Endodermal cell (in vitro differentiated cells): ENCODE data around the gene ADCY10. TPM values are rescaled to one million over a fixed set of nuclear protein-coding genes. Genes with fewer than 3 reads are reported as not detected.

Experiments
- DNase-seq: peaks from one replicate; pipeline ENCODE4 v3.0.0-alpha.2; 2017
- H3K27ac ChIP-seq: 2 replicates; pipeline ENCODE4 v1.5.1; 2013; ENCODE audit warnings: mild to moderate bottlenecking, low read depth, low read length, moderate library complexity
- H3K27me3 ChIP-seq: 2 replicates; pipeline ENCODE4 v1.6.1; 2013; ENCODE audit warnings: mild to moderate bottlenecking, low read length, moderate library complexity; ENCODE audit not compliant: insufficient read depth, control insufficient read depth, poor library complexity, severe bottlenecking
- H3K36me3 ChIP-seq: 2 replicates; pipeline ENCODE4 v1.7.0; 2013; ENCODE audit warnings: mild to moderate bottlenecking, low read length, moderate library complexity; ENCODE audit not compliant: control insufficient read depth, insufficient read depth
- H3K4me1 ChIP-seq: one replicate; pipeline ENCODE4 v1.7.0; 2013; ENCODE audit warnings: low read length; ENCODE audit not compliant: control insufficient read depth, insufficient read depth
- H3K4me3 ChIP-seq: 2 replicates; pipeline ENCODE4 v1.5.1; 2013; ENCODE audit warnings: mild to moderate bottlenecking, low read length, moderate library complexity
- H3K9ac ChIP-seq: 2 replicates; pipeline ENCODE4 v1.6.1; 2013; ENCODE audit warnings: mild to moderate bottlenecking, low read length, moderate library complexity; ENCODE audit not compliant: poor library complexity, severe bottlenecking; ENCODE audit errors: extremely low read depth
- H3K9me3 ChIP-seq: 2 replicates; pipeline ENCODE4 v1.6.1; 2013; ENCODE audit warnings: mild to moderate bottlenecking, low read length, moderate library complexity; ENCODE audit not compliant: control insufficient read depth
- H3K27ac Mint-ChIP-seq: 2 replicates; pipeline ENCODE4 v1.8.0; 2020; ENCODE audit warnings: mixed read lengths
- H3K27me3 Mint-ChIP-seq: 2 replicates; pipeline ENCODE4 v1.8.0; 2021; ENCODE audit warnings: mild to moderate bottlenecking, mixed read lengths; ENCODE audit not compliant: insufficient read depth
- H3K36me3 Mint-ChIP-seq: 2 replicates; pipeline ENCODE4 v1.8.0; 2020; ENCODE audit warnings: low read depth, mixed read lengths
- H3K4me1 Mint-ChIP-seq: 2 replicates; pipeline ENCODE4 v1.8.0; 2020; ENCODE audit warnings: mixed read lengths
- H3K4me3 Mint-ChIP-seq: 2 replicates; pipeline ENCODE4 v1.8.0; 2020; ENCODE audit warnings: mild to moderate bottlenecking, moderate library complexity, mixed read lengths
- H3K9me3 Mint-ChIP-seq: 2 replicates; pipeline ENCODE4 v1.8.0; 2020; ENCODE audit warnings: mild to moderate bottlenecking, mixed read lengths
- CTCF ChIP-seq: fragments of 200-600 bp; sonication (generic); conservative IDR thresholded peaks from 2 replicates; pipeline ENCODE4 v1.5.0; 2021; ENCODE audit warnings: antibody characterized with exemption, mild to moderate bottlenecking
- WGBS, 2 experiments: methylation state at CpG; one replicate each; pipeline versions ENCODE4 v1.1.5 to v1.1.7; 2013; ENCODE audit warnings: missing lambda C conversion rate in 2 of 2, mixed read lengths in 1 of 2; ENCODE audit not compliant: insufficient coverage in 1 of 2, insufficient read length in 1 of 2; 5-methylcytosine and 5-hydroxymethylcytosine counted together
- total RNA-seq, 2 donors: library from RNA; stranded (reverse); fragmentation: NEBNext Ultra II Directional in 1 of 2; extraction: Animal tissue kit (Norgen Biotek cat#: 25700) in 1 of 2; gene quantifications; 2 replicates in 1 of 2; 3 replicates in 1 of 2; pipeline ENCODE4 v1.2.1, GENCODE V29; 2021

Gene ADCY10
- total RNA-seq, 2 donors from 2014 or later, result 0.13 TPM; not detected in 1

GRCh38 chr1:167837326-167837725 lies 76.6 kb downstream of the ADCY10 start:
- Histone ChIP-seq H3K4me1 (no peaks in the 10 kb centered on the region), H3K9me3 (no peaks in the 10 kb centered on the region), H3K27me3 (no peaks in the 10 kb centered on the region), H3K9ac (no peak overlapping the region), H3K36me3 (no peaks in the 10 kb centered on the region), H3K4me3 (no peak overlapping the region), H3K27ac (no peak overlapping the region)
- WGBS, 2 experiments, result 88 to 100% methylated on average over 2 of the region's 2 CpGs
- H3K4me3 Mint-ChIP-seq, result no peak overlapping the region
- H3K4me1 Mint-ChIP-seq, result no peaks in the 10 kb centered on the region
- no peaks in the 10 kb centered on the region for H3K27me3 Mint-ChIP-seq
- H3K9me3 Mint-ChIP-seq, result no peaks in the 10 kb centered on the region
- no peaks in the 10 kb centered on the region for H3K36me3 Mint-ChIP-seq
- no peak for DNase-seq
- TF ChIP-seq CTCF, result no peak
- H3K27ac Mint-ChIP-seq, result no peak overlapping the region

- H3K27me3 Mint-ChIP-seq, result no peaks in the 10 kb centered on the region
- no peaks in the 10 kb centered on the region for H3K36me3 Mint-ChIP-seq
- H3K9ac ChIP-seq, result no peak overlapping the region
- no peaks in the 10 kb centered on the region for H3K4me1 ChIP-seq
- no peak for DNase-seq
- H3K9me3 Mint-ChIP-seq, result no peaks in the 10 kb centered on the region
- H3K27ac Mint-ChIP-seq, result no peak overlapping the region
- no peak overlapping the region for H3K4me3 ChIP-seq
- no peaks in the 10 kb centered on the region for H3K4me1 Mint-ChIP-seq
- TF ChIP-seq CTCF, result no peak
- 89 to 100% methylated on average over 1 to 4 of the region's 4 CpGs for WGBS, 2 experiments
- H3K27me3 ChIP-seq, result no peaks in the 10 kb centered on the region
- H3K27ac ChIP-seq, result no peak overlapping the region
- no peak overlapping the region for H3K4me3 Mint-ChIP-seq
- no peaks in the 10 kb centered on the region for H3K36me3 ChIP-seq
- no peaks in the 10 kb centered on the region for H3K9me3 ChIP-seq
Observed at GRCh38 chr1:167836197-167836596, 77.7 kb downstream of the ADCY10 start.

- no peaks in the 10 kb centered on the region for H3K9me3 ChIP-seq
- peaks cover 6% of the 10 kb centered on the region for H3K4me1 ChIP-seq
- Mint-ChIP-seq H3K4me3 (no peak overlapping the region), H3K36me3 (no peaks in the 10 kb centered on the region), H3K4me1 (peaks cover 20% of the 10 kb centered on the region), H3K27ac (no peak overlapping the region), H3K27me3 (no peaks in the 10 kb centered on the region), H3K9me3 (no peaks in the 10 kb centered on the region)
- H3K27me3 ChIP-seq, result no peaks in the 10 kb centered on the region
- no peak overlapping the region for H3K27ac ChIP-seq
- no peak for TF ChIP-seq CTCF
- no peak overlapping the region for H3K9ac ChIP-seq
- H3K4me3 ChIP-seq, result no peak overlapping the region
- no peak for DNase-seq
- H3K36me3 ChIP-seq, result no peaks in the 10 kb centered on the region
Observed at GRCh38 chr1:167833904-167834303, 80.0 kb downstream of the ADCY10 start.
